Psoas muscle (tissue), 8 donors: Measurements from ENCODE around the gene OSBPL1A. TPM values are rescaled to one million over a fixed set of nuclear protein-coding genes. Genes with fewer than 3 reads are reported as not detected.

ENCODE experiments used
- ATAC-seq, 4 donors: fragments of 200-7000 bp; cut with Tn5 transposase; one replicate each; pipeline ENCODE4 v1.9.1; 2020; ENCODE audit warnings: moderate library complexity in 3 of 4, mild to moderate bottlenecking in 2 of 4
- DNase-seq, 2 donors: peaks; one replicate each; pipeline ENCODE4 v3.0.0-alpha.2; 2020
- H3K27ac ChIP-seq: fragments of 200-600 bp; one replicate; pipeline ENCODE4 v1.8.0; 2022
- H3K27me3 ChIP-seq, 3 donors: fragments of 200-600 bp in 1 of 3; one replicate each; pipeline versions ENCODE4 v1.6.1 to v1.8.0; 2013 to 2022; ENCODE audit warnings: low read length in 2 of 3, mild to moderate bottlenecking in 2 of 3, moderate library complexity in 1 of 3; ENCODE audit not compliant: insufficient read depth in 3 of 3
- H3K36me3 ChIP-seq, 2 donors: fragments of 200-600 bp in 1 of 2; one replicate each; pipeline versions ENCODE4 v1.6.1 to v1.8.0; 2013 to 2022; ENCODE audit warnings: low read depth in 1 of 2, mild to moderate bottlenecking in 1 of 2, moderate library complexity in 1 of 2; ENCODE audit not compliant: insufficient read depth in 1 of 2
- H3K4me1 ChIP-seq: fragments of 200-600 bp; one replicate; pipeline ENCODE4 v1.8.0; 2022
- H3K4me3 ChIP-seq: fragments of 200-600 bp; one replicate; pipeline ENCODE4 v1.8.0; 2022; ENCODE audit warnings: mild to moderate bottlenecking
- H3K9me3 ChIP-seq: fragments of 200-600 bp; one replicate; pipeline ENCODE4 v1.8.0; 2022
- WGBS, 3 donors: extraction: QIAGEN DNeasy Blood & Tissue Kit; methylation state at CpG; one replicate each; pipeline versions ENCODE4 v1.1.6 to v1.1.7; 2013; 5-methylcytosine and 5-hydroxymethylcytosine counted together
- intact Hi-C, 2 donors: fragments of 100-400 bp; cut with DNase I; formaldehyde crosslinking; loops; one replicate each; pipeline versions ENCODE4 v1.11.0 to v1.14.2; 2022
- polyA plus RNA-seq, 3 donors: library from polyadenylated mRNA; stranded (reverse); fragments of 200-250 nt; gene quantifications; one replicate each; pipeline ENCODE4 v1.2.3, GENCODE V29; 2013
- total RNA-seq, 4 donors: library from RNA; stranded (reverse); fragmentation: NEBNext Ultra II Directional in 2 of 4; extraction: Animal tissue kit (Norgen Biotek cat#: 25700) in 2 of 4; gene quantifications; one replicate each; pipeline versions ENCODE4 v1.2.1 to v1.2.4, GENCODE V29; 2021 to 2023
- TF ChIP-seq, protein P1 (sequence below): fragments of 200-600 bp; IDR thresholded peaks from one replicate; pipeline ENCODE4 v1.8.0; 2022; ENCODE audit warnings: antibody characterized with exemption
- donor health status: healthy with polysubstance abuse.
- donor health status: DM: no; HTN: no; CAD: no; lungs with moderate emphysema.
- donor health status: Bipolar disorder and iron deficiency.
- donor health status: healthy.
- donor health status: DM: yes; HTN: yes; CAD: no.
- donor health status: DM: no; HTN: no; CAD: no.
- donor health status: DM: no; HTN: no; CAD: no.
- donor health status: DM: yes; HTN: yes; CAD: no.

Gene OSBPL1A
- total and polyA plus RNA-seq, 7 donors = 13.7 to 87.8 (median 65.8) TPM

DNA sequence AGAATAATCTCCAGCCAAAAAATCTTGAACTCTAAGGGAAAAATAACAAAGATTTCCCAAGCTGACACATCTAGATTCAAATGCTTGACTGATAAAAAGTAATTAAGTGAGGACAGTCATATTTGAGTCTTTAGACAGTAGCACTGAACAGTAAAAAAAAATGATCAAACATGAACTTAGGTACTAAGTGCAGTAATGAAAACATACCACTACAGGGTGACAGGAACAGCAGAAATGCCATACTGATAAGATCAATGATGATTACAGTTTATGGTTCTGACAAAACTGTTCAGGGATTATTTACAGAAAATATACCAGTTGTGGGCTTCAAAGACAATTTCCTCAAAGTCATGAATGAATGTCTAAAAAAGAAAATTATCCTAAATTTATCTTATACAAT is 80.3 kb downstream of the OSBPL1A start:
- no peak overlapping the region for H3K27ac ChIP-seq
- no peaks in the 10 kb centered on the region for H3K9me3 ChIP-seq
- no peaks in the 10 kb centered on the region for H3K36me3 ChIP-seq
- intact Hi-C loops = no loop called here
- no peak for DNase-seq
- ATAC-seq = no peak
- H3K4me3 ChIP-seq = no peak overlapping the region
- no peaks in the 10 kb centered on the region for H3K27me3 ChIP-seq
- no peaks in the 10 kb centered on the region for H3K4me1 ChIP-seq
- TF ChIP-seq, protein P1, sequence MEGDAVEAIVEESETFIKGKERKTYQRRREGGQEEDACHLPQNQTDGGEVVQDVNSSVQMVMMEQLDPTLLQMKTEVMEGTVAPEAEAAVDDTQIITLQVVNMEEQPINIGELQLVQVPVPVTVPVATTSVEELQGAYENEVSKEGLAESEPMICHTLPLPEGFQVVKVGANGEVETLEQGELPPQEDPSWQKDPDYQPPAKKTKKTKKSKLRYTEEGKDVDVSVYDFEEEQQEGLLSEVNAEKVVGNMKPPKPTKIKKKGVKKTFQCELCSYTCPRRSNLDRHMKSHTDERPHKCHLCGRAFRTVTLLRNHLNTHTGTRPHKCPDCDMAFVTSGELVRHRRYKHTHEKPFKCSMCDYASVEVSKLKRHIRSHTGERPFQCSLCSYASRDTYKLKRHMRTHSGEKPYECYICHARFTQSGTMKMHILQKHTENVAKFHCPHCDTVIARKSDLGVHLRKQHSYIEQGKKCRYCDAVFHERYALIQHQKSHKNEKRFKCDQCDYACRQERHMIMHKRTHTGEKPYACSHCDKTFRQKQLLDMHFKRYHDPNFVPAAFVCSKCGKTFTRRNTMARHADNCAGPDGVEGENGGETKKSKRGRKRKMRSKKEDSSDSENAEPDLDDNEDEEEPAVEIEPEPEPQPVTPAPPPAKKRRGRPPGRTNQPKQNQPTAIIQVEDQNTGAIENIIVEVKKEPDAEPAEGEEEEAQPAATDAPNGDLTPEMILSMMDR = no peak

DNA sequence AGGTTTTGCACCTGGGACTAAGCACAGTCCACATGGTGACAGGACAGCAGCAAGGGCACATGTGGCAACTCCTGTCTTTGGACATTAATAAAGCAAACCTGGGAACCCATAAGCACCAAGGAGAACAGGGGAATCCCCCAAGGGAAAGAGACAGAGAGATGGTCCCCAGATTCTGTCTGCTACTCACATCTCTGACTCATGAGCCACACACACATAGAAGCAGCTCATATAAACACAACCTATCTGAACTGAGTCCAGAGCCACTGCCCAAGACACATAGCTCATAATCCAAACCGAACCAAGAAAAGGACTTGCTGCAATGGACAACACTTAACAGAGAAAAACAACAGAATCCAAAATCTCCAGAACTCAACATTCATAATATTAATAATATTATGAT is 82.5 kb downstream of the OSBPL1A start:
- ATAC-seq (no peak), DNase-seq (no peak)
- H3K9me3 ChIP-seq = no peaks in the 10 kb centered on the region
- no peaks in the 10 kb centered on the region for H3K27me3 ChIP-seq
- no peak overlapping the region for H3K4me3 ChIP-seq
- H3K4me1 ChIP-seq = no peaks in the 10 kb centered on the region
- 90 to 92% (median 92%) methylated on average over 1 of the region's 1 CpG for WGBS, 3 donors
- H3K36me3 ChIP-seq = no peaks in the 10 kb centered on the region
- intact Hi-C loops = no loop called here
- H3K27ac ChIP-seq = no peak overlapping the region
- TF ChIP-seq, protein P1 = no peak

DNA sequence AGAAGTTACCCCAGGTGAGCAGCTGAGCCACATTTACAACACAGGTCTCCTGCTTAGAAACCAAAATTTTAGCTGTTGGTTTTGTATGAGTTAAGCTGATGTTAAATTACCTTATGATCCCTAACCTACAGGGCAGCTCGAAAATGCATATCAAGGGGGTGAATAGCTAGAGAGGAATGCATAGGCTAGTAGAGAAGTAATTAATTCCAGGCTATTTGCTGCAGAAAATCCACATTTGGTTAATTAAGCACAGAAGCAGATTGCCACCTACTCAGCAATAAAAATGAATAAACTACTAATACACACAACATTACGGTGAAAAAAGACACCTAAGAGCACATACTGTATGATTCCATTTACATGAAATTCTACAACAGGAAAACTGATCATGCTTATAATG is 91.4 kb downstream of the OSBPL1A start:
- no peak for ATAC-seq
- 94 to 100% (median 95%) methylated on average over 2 of the region's 2 CpGs for WGBS, 3 donors
- intact Hi-C loops = no loop called here

DNA sequence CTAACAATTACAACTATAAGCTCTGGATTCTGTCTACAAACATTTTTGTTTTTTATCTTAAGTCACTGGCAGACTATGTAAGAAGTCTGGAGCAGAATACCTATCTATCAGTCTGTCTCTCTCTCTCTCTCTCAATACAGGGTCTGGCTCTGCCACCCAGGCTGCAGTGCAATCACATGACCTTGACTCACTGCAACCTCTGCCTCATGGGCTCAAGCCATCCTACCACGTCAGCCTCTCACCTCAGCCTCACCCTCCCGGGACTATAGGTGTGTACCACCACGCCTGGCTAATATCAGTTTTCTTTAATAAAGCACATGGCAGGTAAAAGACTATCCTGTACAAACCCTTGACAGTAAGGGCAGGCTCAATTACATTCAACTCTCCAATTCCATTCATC is 96.9 kb downstream of the OSBPL1A start:
- Histone ChIP-seq H3K36me3 (no peaks in the 10 kb centered on the region), H3K4me1 (no peaks in the 10 kb centered on the region), H3K27ac (no peak overlapping the region), H3K4me3 (no peak overlapping the region), H3K27me3 (no peaks in the 10 kb centered on the region), H3K9me3 (no peaks in the 10 kb centered on the region)
- WGBS, 3 donors = 95 to 98% (median 97%) methylated on average over 3 of the region's 3 CpGs
- DNase-seq = no peak
- intact Hi-C loops = no loop called here
- TF ChIP-seq, protein P1 = no peak
- no peak for ATAC-seq

More for the DNA sequence above, 91.4 kb downstream of the OSBPL1A start:
- Histone ChIP-seq H3K27me3 (no peaks in the 10 kb centered on the region), H3K4me3 (no peak overlapping the region), H3K36me3 (no peaks in the 10 kb centered on the region), H3K4me1 (no peaks in the 10 kb centered on the region), H3K27ac (no peak overlapping the region), H3K9me3 (no peaks in the 10 kb centered on the region)
- no peak for DNase-seq
- TF ChIP-seq, protein P1 = no peak

DNA sequence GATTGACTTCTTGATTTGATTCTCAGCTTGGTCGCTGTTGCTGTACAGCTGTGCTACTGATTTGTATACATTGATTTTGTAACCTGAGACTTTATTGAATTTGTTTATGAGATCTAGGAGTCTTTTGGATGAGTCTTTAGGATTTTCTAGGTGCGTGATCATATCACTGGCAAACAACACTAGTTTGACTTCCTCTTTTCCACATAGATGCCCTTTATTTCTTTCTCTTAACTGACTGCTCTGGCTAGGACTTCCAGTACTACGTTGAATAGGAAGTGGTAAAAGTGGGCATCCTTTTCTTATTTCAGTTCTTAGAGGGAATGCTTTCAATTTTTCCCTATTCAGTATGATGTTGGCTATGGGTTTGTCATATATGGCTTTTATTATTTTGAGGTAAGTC is 101.3 kb downstream of the OSBPL1A start:
- intact Hi-C loops = no loop called here
- Histone ChIP-seq H3K9me3 (no peaks in the 10 kb centered on the region), H3K4me3 (no peak overlapping the region), H3K27ac (no peak overlapping the region), H3K27me3 (no peaks in the 10 kb centered on the region), H3K36me3 (no peaks in the 10 kb centered on the region), H3K4me1 (no peaks in the 10 kb centered on the region)
- TF ChIP-seq, protein P1 = no peak
- 81 to 85% (median 84%) methylated on average over 3 of the region's 3 CpGs for WGBS, 3 donors
- ATAC-seq (no peak), DNase-seq (no peak)
